ENCODE data around the gene THSD7B. TPM values are rescaled to one million over a fixed set of nuclear protein-coding genes. Genes with fewer than 3 reads are reported as not detected.

The THSD7B gene
- total RNA-seq, 1 experiment from 2014 or later = under 0.01 TPM

GRCh38 chr2:136727973-136728699 lies 37.2 kb upstream of the THSD7B start:
- no peak for ATAC-seq
- no TSS peak for BruUV-seq (replicated peaks)
- TF ChIP-seq EZH2 (IDR thresholded peaks at IDR 0.05; ENCODE audit: low read length, unreplicated experiment) (no peak), CTCF (conservative IDR thresholded peaks at IDR 0.05; ENCODE audit: low read depth, low read length) (no peak), EZH2phosphoT487 (IDR thresholded peaks at IDR 0.05; ENCODE audit: borderline replicate concordance, low read length) (no peak)

GRCh38 chr2:136736236-136736635 lies 29.1 kb upstream of the THSD7B start:
- Histone ChIP-seq H3K27me3 (ENCODE audit: low read length) (peaks cover 17% of the 10 kb centered on the region), H3K36me3 (ENCODE audit: low read depth, low read length) (no peaks in the 10 kb centered on the region), H3K27ac (ENCODE audit: low read length) (no peak overlapping the region), H3K4me1 (ENCODE audit: insufficient read depth, low read length) (no peaks in the 10 kb centered on the region), H3K4me3 (ENCODE audit: low read length) (no peak overlapping the region), H3K9ac (ENCODE audit: low read length) (no peak overlapping the region), H3F3A (ENCODE audit: low read length, unreplicated experiment) (no peaks in the 10 kb centered on the region), H4K20me1 (ENCODE audit: low read length) (no peaks in the 10 kb centered on the region), H3K79me2 (ENCODE audit: low read length) (no peaks in the 10 kb centered on the region), H3K9me2 (replicated peaks; ENCODE audit: low read length) (no peaks in the 10 kb centered on the region), H3K4me2 (ENCODE audit: low read length) (no peak overlapping the region), H2AFZ (ENCODE audit: low read length) (no peak overlapping the region), H3K9me3 (ENCODE audit: low read length) (no peaks in the 10 kb centered on the region)
- TF ChIP-seq CTCF (conservative IDR thresholded peaks at IDR 0.05; ENCODE audit: low read depth, low read length) (no peak), EZH2phosphoT487 (IDR thresholded peaks at IDR 0.05; ENCODE audit: borderline replicate concordance, low read length) (no peak), EZH2 (IDR thresholded peaks at IDR 0.05; ENCODE audit: low read length, unreplicated experiment) (no peak)
- no TSS peak for BruUV-seq (replicated peaks)
- ATAC-seq (no peak), DNase-seq (no peak)
- CTCF ChIA-PET = no interaction called here
- POLR2A ChIA-PET (ENCODE audit: unreplicated experiment) = no interaction called here
- intact Hi-C loops (cut with micrococcal nuclease) = no loop called here

More at GRCh38 chr2:136727973-136728699, 37.2 kb upstream of the THSD7B start:
- ChIA-PET POLR2A (ENCODE audit: unreplicated experiment) (no interaction called here), CTCF (no interaction called here)
- Histone ChIP-seq H3K4me3 (ENCODE audit: low read length) (no peak overlapping the region), H3K27ac (ENCODE audit: low read length) (no peak overlapping the region), H4K20me1 (ENCODE audit: low read length) (no peaks in the 10 kb centered on the region), H3F3A (ENCODE audit: low read length, unreplicated experiment) (no peaks in the 10 kb centered on the region), H3K9ac (ENCODE audit: low read length) (no peak overlapping the region), H3K36me3 (ENCODE audit: low read depth, low read length) (no peaks in the 10 kb centered on the region), H3K4me1 (ENCODE audit: insufficient read depth, low read length) (no peaks in the 10 kb centered on the region), H2AFZ (ENCODE audit: low read length) (no peak overlapping the region), H3K4me2 (ENCODE audit: low read length) (no peak overlapping the region), H3K9me3 (ENCODE audit: low read length) (no peaks in the 10 kb centered on the region), H3K9me2 (replicated peaks; ENCODE audit: low read length) (no peaks in the 10 kb centered on the region), H3K27me3 (ENCODE audit: low read length) (no peaks in the 10 kb centered on the region), H3K79me2 (ENCODE audit: low read length) (no peaks in the 10 kb centered on the region)
- no peak for DNase-seq
- intact Hi-C loops (cut with micrococcal nuclease) = no loop called here

- Histone ChIP-seq H3K4me2 (ENCODE audit: low read length) (no peak overlapping the region), H3K27ac (ENCODE audit: low read length) (no peak overlapping the region), H3K27me3 (ENCODE audit: low read length) (peaks cover 17% of the 10 kb centered on the region), H3K4me1 (ENCODE audit: insufficient read depth, low read length) (no peaks in the 10 kb centered on the region), H3F3A (ENCODE audit: low read length, unreplicated experiment) (no peaks in the 10 kb centered on the region), H3K79me2 (ENCODE audit: low read length) (no peaks in the 10 kb centered on the region), H2AFZ (ENCODE audit: low read length) (no peak overlapping the region), H3K4me3 (ENCODE audit: low read length) (no peak overlapping the region), H3K9me2 (replicated peaks; ENCODE audit: low read length) (no peaks in the 10 kb centered on the region), H3K9me3 (ENCODE audit: low read length) (no peaks in the 10 kb centered on the region), H3K36me3 (ENCODE audit: low read depth, low read length) (no peaks in the 10 kb centered on the region), H4K20me1 (ENCODE audit: low read length) (no peaks in the 10 kb centered on the region), H3K9ac (ENCODE audit: low read length) (no peak overlapping the region)
- no TSS peak for BruUV-seq (replicated peaks)
- POLR2A ChIA-PET (ENCODE audit: unreplicated experiment) = no interaction called here
- CTCF ChIA-PET = no interaction called here
- TF ChIP-seq CTCF (conservative IDR thresholded peaks at IDR 0.05; ENCODE audit: low read depth, low read length) = no peak
- TF ChIP-seq EZH2phosphoT487 (IDR thresholded peaks at IDR 0.05; ENCODE audit: borderline replicate concordance, low read length) = no peak
- no peak for TF ChIP-seq EZH2 (IDR thresholded peaks at IDR 0.05; ENCODE audit: low read length, unreplicated experiment)
- ATAC-seq (no peak), DNase-seq (no peak)
- intact Hi-C loops (cut with micrococcal nuclease) = no loop called here
Measured at GRCh38 chr2:136738044-136738443, 27.3 kb upstream of the THSD7B start.

All from PC-3 (cell line).